Dermis microvascular lymphatic vessel endothelial cell (primary cell): ENCODE results near the gene IKZF4. TPM values are rescaled to one million over a fixed set of nuclear protein-coding genes. Genes with fewer than 3 reads are reported as not detected.
"Not testable (repeated sequence)": the region's sequence is repeated elsewhere in the genome, so short reads cannot be mapped to it uniquely, and the experiment has no call there.

Experiments
- DNase-seq, 2 donors: peaks; one replicate each; pipeline versions ENCODE4 v3.0.0 to v3.0.0-alpha.2; 2010; ENCODE audit warnings: low read depth in 2 of 2
- total RNA-seq: library from RNA; depleted of rRNA; stranded (reverse); fragments of >200 nt; gene quantifications from 2 replicates; pipeline ENCODE4 v1.2.1, GENCODE V29; 2014

Gene IKZF4
- total RNA-seq, 1 donor from 2014 or later: 0.13 TPM

GRCh38 chr12:55999522-55999921 is 21.3 kb upstream of the IKZF4 start:
- DNase-seq: not testable (repeated sequence)

GRCh38 chr12:55999999-56000540 is 20.8 kb upstream of the IKZF4 start:
- not testable (repeated sequence) for DNase-seq

- no peak for DNase-seq
Measured at GRCh38 chr12:56001487-56002100, 19.2 kb upstream of the IKZF4 start.

- DNase-seq: not testable (repeated sequence)
Measured at GRCh38 chr12:56003376-56003775, 17.5 kb upstream of the IKZF4 start.

- DNase-seq: no peak
Measured at GRCh38 chr12:56004211-56004610, 16.6 kb upstream of the IKZF4 start.

GRCh38 chr12:56007564-56008559 is 13.0 kb upstream of the IKZF4 start:
- DNase-seq: peak in 1 of 2 donors; percentile 25

GRCh38 chr12:56010111-56010570 is 10.7 kb upstream of the IKZF4 start:
- DNase-seq: no peak

- no peak for DNase-seq
Measured at GRCh38 chr12:56011509-56012090, 9.2 kb upstream of the IKZF4 start.

GRCh38 chr12:56013482-56013881 is 7.4 kb upstream of the IKZF4 start:
- no peak for DNase-seq

- peak in 1 of 2 donors; percentile 28 for DNase-seq
Measured at GRCh38 chr12:56014205-56014604, 6.6 kb upstream of the IKZF4 start.

- no peak for DNase-seq
Measured at GRCh38 chr12:56017181-56017580, 3.7 kb upstream of the IKZF4 start.

- no peak for DNase-seq
Measured at GRCh38 chr12:56018356-56018755, 2.5 kb upstream of the IKZF4 start.

GRCh38 chr12:56021889-56022497 is 1.1 kb downstream of the IKZF4 start:
- no peak for DNase-seq

GRCh38 chr12:56028511-56029165 is 7.8 kb downstream of the IKZF4 start:
- DNase-seq: no peak

- DNase-seq: peak in 1 of 2 donors; percentile 32
Measured at GRCh38 chr12:56029166-56029519, 8.3 kb downstream of the IKZF4 start.

GRCh38 chr12:56029666-56030293 is 8.9 kb downstream of the IKZF4 start:
- DNase-seq: peak; percentile 31 to 71

- DNase-seq: no peak
Measured at GRCh38 chr12:56031987-56032386, 11.1 kb downstream of the IKZF4 start.

- DNase-seq: no peak
Measured at GRCh38 chr12:56034586-56035332, 13.9 kb downstream of the IKZF4 start.

- DNase-seq: no peak
Measured at GRCh38 chr12:56037161-56037560, 16.3 kb downstream of the IKZF4 start.
